Endothelial cell of umbilical vein (primary cell): ENCODE results near the gene CERS6. TPM values are rescaled to one million over a fixed set of nuclear protein-coding genes. Genes with fewer than 3 reads are reported as not detected.

ENCODE experiments used
- BruUV-seq: library from RNA; stranded (reverse); fragments of 400-500 nt; replicated peaks from 2 replicates; lab custom pipeline; 2021; lab: Mats Ljungman, UMichigan
- CTCF ChIA-PET: fragments of 300-600, 350-600 bp; sonication (Branson Sonifier 250); formaldehyde crosslinking; loops from one replicate; lab custom pipeline; 2021; ENCODE audit warnings: antibody characterized with exemption, inconsistent platforms; lab: Charles Lee
- POLR2A ChIA-PET: fragments of 300-600, 350-600 bp; sonication (Branson Sonifier 250); formaldehyde crosslinking; loops from one replicate; lab custom pipeline; 2021; ENCODE audit warnings: antibody characterized with exemption, inconsistent platforms; lab: Charles Lee
- DNase-seq: peaks from one replicate; pipeline ENCODE4 v3.0.0-alpha.2; 2011; ENCODE audit warnings: low read depth, low spot score
- FAIRE-seq: peaks from 2 replicates; lab custom pipeline; 2011; peaks lifted over from hg19 to GRCh38; lab: Jason Lieb, UNC
- H2AFZ ChIP-seq: 2 replicates; pipeline ENCODE4 v1.6.0; 2012; ENCODE audit warnings: low read depth, low read length, control low read depth, inconsistent platforms
- H3K27ac ChIP-seq: 2 replicates; pipeline ENCODE4 v1.5.1; 2011; ENCODE audit warnings: low read depth, mild to moderate bottlenecking, control low read depth, low read length, moderate library complexity; ENCODE audit not compliant: insufficient read depth
- H3K27me3 ChIP-seq, 2 experiments: 2 replicates each; pipeline versions ENCODE4 v1.6.0 to v1.6.1; 2011; ENCODE audit warnings: low read length in 2 of 2, mixed read lengths in 1 of 2; ENCODE audit not compliant: control insufficient read depth in 2 of 2, insufficient read depth in 2 of 2
- H3K36me3 ChIP-seq, 2 experiments: 2 replicates in 1 of 2; 3 replicates in 1 of 2; pipeline ENCODE4 v1.5.1; 2011; ENCODE audit warnings: low read length in 2 of 2, mild to moderate bottlenecking in 1 of 2, moderate library complexity in 1 of 2; ENCODE audit not compliant: control insufficient read depth in 2 of 2, insufficient read depth in 2 of 2; ENCODE audit errors: extremely low read depth in 1 of 2
- H3K4me1 ChIP-seq: 3 replicates; pipeline ENCODE4 v1.5.1; 2011; ENCODE audit warnings: mild to moderate bottlenecking, low read length; ENCODE audit not compliant: control insufficient read depth, insufficient read depth; ENCODE audit errors: extremely low read depth
- H3K4me2 ChIP-seq: 2 replicates; pipeline ENCODE4 v1.6.1; 2011; ENCODE audit warnings: low read length, control low read depth, mixed read lengths; ENCODE audit not compliant: insufficient read depth
- H3K4me3 ChIP-seq, 3 experiments: fragments of 200-600 bp in 1 of 3; sonication (generic), shearing (Covaris generic) in 1 of 3; replicated peaks in 1 of 3; 2 replicates each; pipeline ENCODE4 v1.5.1; 2011 to 2016; ENCODE audit warnings: control low read depth in 3 of 3, low read length in 3 of 3, mild to moderate bottlenecking in 2 of 3, inconsistent platforms in 1 of 3, low read depth in 1 of 3, moderate library complexity in 1 of 3; ENCODE audit not compliant: insufficient read depth in 1 of 3
- H3K79me2 ChIP-seq: 2 replicates; pipeline ENCODE4 v1.6.0; 2012; ENCODE audit warnings: low read length, inconsistent platforms; ENCODE audit not compliant: control insufficient read depth, insufficient read depth
- H3K9ac ChIP-seq: replicated peaks from 2 replicates; pipeline ENCODE3; 2011; ENCODE audit warnings: low read length, control low read depth; ENCODE audit not compliant: insufficient read depth; ENCODE audit errors: extremely low read depth
- H3K9me1 ChIP-seq: replicated peaks from 3 replicates; pipeline ENCODE4 v1.6.0; 2011; ENCODE audit warnings: mild to moderate bottlenecking, low read length; ENCODE audit not compliant: control insufficient read depth, insufficient read depth; ENCODE audit errors: extremely low read depth
- H3K9me3 ChIP-seq: replicated peaks from 2 replicates; pipeline ENCODE4 v1.5.1; 2012; ENCODE audit warnings: low read length, inconsistent platforms; ENCODE audit not compliant: control insufficient read depth, insufficient read depth
- H4K20me1 ChIP-seq: replicated peaks from 2 replicates; pipeline ENCODE3; 2011; ENCODE audit warnings: mild to moderate bottlenecking, low read length; ENCODE audit not compliant: control insufficient read depth, insufficient read depth; ENCODE audit errors: extremely low read depth
- EZH2 ChIP-seq: IDR thresholded peaks from 2 replicates; pipeline ENCODE4 v1.6.1; 2012; ENCODE audit warnings: borderline replicate concordance, low read depth, mild to moderate bottlenecking, moderate library complexity, low read length, inconsistent platforms; ENCODE audit not compliant: severe bottlenecking
- FOS ChIP-seq: IDR thresholded peaks from 2 replicates; pipeline ENCODE4 v1.6.1; 2011; ENCODE audit warnings: mild to moderate bottlenecking, low read length, moderate library complexity, borderline replicate concordance; ENCODE audit not compliant: insufficient read depth
- GATA2 ChIP-seq: IDR thresholded peaks from 2 replicates; pipeline ENCODE4 v1.7.0; 2011; ENCODE audit warnings: low read depth, mild to moderate bottlenecking, moderate library complexity, mixed read lengths, low read length; ENCODE audit not compliant: insufficient read length, insufficient read depth
- JUN ChIP-seq: IDR thresholded peaks from 2 replicates; pipeline ENCODE4 v1.6.1; 2011; ENCODE audit warnings: borderline replicate concordance, low read depth; ENCODE audit not compliant: insufficient read length, insufficient read depth
- MYC ChIP-seq: IDR thresholded peaks from one replicate; pipeline ENCODE4 v1.6.1; 2011; ENCODE audit warnings: mild to moderate bottlenecking, low read depth, low read length
- POLR2A ChIP-seq: IDR thresholded peaks from 2 replicates; pipeline ENCODE4 v1.6.1; 2012; ENCODE audit warnings: low read depth, mild to moderate bottlenecking, control low read depth, low read length
- POLR2AphosphoS5 ChIP-seq: IDR thresholded peaks from 2 replicates; pipeline ENCODE4 v1.6.1; 2012; ENCODE audit warnings: low read depth, mild to moderate bottlenecking, control low read depth, low read length, moderate library complexity; ENCODE audit not compliant: insufficient read depth
- dilution Hi-C: fragments of 300-500 bp; cut with MboI; formaldehyde crosslinking; loops from one replicate; pipeline ENCODE4 v1.15.0; 2019; ENCODE audit warnings: low sequenced_read_pairs; ENCODE audit not compliant: extremely low pct_ligation_motif_present
- intact Hi-C: fragments of 100-400 bp; cut with micrococcal nuclease; formaldehyde crosslinking; loops from one replicate; pipeline ENCODE4 v1.10.0; 2022
- polyA plus RNA-seq, 4 experiments: library from polyadenylated mRNA; depleted of rRNA in 3 of 4; stranded (reverse) in 3 of 4; unstranded in 1 of 4; fragments of >200 nt; gene quantifications; 2 replicates each; pipeline versions ENCODE4 v1.2.1 to v1.2.3, GENCODE V29; 2011 to 2012; ENCODE audit warnings: missing spikeins in 1 of 4
- total RNA-seq: library from RNA; stranded (reverse); gene quantifications from 2 replicates; pipeline ENCODE4 v1.2.3, GENCODE V29; 2021
- TF ChIP-seq, protein P1 (sequence below), 2 donors: IDR thresholded peaks; 1 replicate in 1 of 2; 2 replicates in 1 of 2; pipeline ENCODE4 v1.5.1; 2011; ENCODE audit warnings: low read length in 2 of 2, mild to moderate bottlenecking in 2 of 2, moderate library complexity in 2 of 2, control low read depth in 1 of 2, inconsistent platforms in 1 of 2, low read depth in 1 of 2; ENCODE audit not compliant: insufficient read depth in 1 of 2; ENCODE audit errors: extremely low read depth in 1 of 2
- TF ChIP-seq, protein P2 (sequence below): IDR thresholded peaks from 2 replicates; pipeline ENCODE4 v1.6.1; 2011; ENCODE audit not compliant: insufficient read depth, insufficient read length

CERS6 gene
- total and polyA plus RNA-seq, 2 donors (not counting 3 experiments of a cell fraction or from before 2014, with no cell fraction given) = 2.7 to 11.7 TPM

DNA sequence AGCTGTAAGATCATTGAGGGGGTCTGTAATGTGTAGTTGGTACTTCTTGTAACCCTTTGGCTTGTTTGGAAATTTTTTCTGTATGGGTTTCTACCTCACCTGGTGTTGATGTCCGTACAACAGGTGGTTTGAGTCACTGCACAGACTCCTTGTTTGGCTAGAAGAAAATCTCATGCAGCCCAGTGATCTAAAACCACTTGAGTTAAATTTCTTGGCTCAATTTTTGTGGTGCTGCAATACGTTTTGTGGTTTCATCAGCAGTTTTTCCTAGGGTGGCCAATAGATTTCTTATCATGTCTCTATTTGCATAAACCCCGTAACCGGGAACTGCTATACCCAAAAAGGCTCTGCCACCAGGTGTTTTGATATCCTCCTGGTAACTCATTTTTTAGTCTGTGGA is 43.4 kb downstream of the CERS6 start:
- CTCF ChIA-PET = no interaction called here
- no peak for FAIRE-seq
- H3K79me2 ChIP-seq = no peaks in the 10 kb centered on the region

More for the DNA sequence above, 43.4 kb downstream of the CERS6 start:
- Histone ChIP-seq H3K9me1 (no peaks in the 10 kb centered on the region), H3K4me2 (no peak overlapping the region), H4K20me1 (no peaks in the 10 kb centered on the region), H3K9ac (no peak overlapping the region), H3K4me3 (no peak overlapping the region), H3K9me3 (no peaks in the 10 kb centered on the region), H3K36me3 (no peaks in the 10 kb centered on the region), H3K27me3 (no peaks in the 10 kb centered on the region), H3K4me1 (no peaks in the 10 kb centered on the region), H2AFZ (no peak overlapping the region), H3K27ac (no peak overlapping the region)
- POLR2A ChIA-PET = no interaction called here
- no peak for DNase-seq
- intact Hi-C loops = no loop called here
- BruUV-seq = no TSS peak
- dilution Hi-C loops = no loop called here
- no peak for TF ChIP-seq EZH2
- TF ChIP-seq MYC = no peak
- no peak for TF ChIP-seq POLR2AphosphoS5
- TF ChIP-seq POLR2A = no peak
- TF ChIP-seq, protein P1, sequence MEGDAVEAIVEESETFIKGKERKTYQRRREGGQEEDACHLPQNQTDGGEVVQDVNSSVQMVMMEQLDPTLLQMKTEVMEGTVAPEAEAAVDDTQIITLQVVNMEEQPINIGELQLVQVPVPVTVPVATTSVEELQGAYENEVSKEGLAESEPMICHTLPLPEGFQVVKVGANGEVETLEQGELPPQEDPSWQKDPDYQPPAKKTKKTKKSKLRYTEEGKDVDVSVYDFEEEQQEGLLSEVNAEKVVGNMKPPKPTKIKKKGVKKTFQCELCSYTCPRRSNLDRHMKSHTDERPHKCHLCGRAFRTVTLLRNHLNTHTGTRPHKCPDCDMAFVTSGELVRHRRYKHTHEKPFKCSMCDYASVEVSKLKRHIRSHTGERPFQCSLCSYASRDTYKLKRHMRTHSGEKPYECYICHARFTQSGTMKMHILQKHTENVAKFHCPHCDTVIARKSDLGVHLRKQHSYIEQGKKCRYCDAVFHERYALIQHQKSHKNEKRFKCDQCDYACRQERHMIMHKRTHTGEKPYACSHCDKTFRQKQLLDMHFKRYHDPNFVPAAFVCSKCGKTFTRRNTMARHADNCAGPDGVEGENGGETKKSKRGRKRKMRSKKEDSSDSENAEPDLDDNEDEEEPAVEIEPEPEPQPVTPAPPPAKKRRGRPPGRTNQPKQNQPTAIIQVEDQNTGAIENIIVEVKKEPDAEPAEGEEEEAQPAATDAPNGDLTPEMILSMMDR (IDR thresholded peaks at IDR 0.05; ENCODE audit: extremely low read depth in 1 of 2, insufficient read depth in 1 of 2, low read depth in 1 of 2, low read length in 2 of 2) = no peak
- no peak for TF ChIP-seq GATA2
- no peak for TF ChIP-seq FOS
- TF ChIP-seq JUN = no peak
- TF ChIP-seq, protein P2, sequence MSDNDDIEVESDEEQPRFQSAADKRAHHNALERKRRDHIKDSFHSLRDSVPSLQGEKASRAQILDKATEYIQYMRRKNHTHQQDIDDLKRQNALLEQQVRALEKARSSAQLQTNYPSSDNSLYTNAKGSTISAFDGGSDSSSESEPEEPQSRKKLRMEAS = no peak
